HEK293 (cell line): ENCODE measurements around the gene NRBF2.

ENCODE experiments used
- CTCF ChIA-PET: fragments of 350-600 bp; formaldehyde crosslinking; extraction: SDS; loops from one replicate; lab custom pipeline; 2021; ENCODE audit warnings: antibody characterized with exemption; lab: Yijun Ruan, JAX
- POLR2A ChIA-PET: fragments of 300-600 bp; formaldehyde crosslinking; extraction: SDS; loops from one replicate; lab custom pipeline; 2020; ENCODE audit warnings: antibody characterized with exemption, inconsistent platforms; lab: Yijun Ruan, JAX
- H3K27ac ChIP-seq: fragments of 200-500 bp; sonication (Bioruptor generic); 2 replicates; pipeline ENCODE4 v1.5.1; 2014; ENCODE audit warnings: low read depth, low read length, control low read depth, inconsistent platforms; ENCODE audit errors: extremely low read depth
- H3K36me3 ChIP-seq, 2 experiments: fragments of 200-500 bp in 1 of 2; sonication (Bioruptor generic) in 1 of 2; 1 replicate in 1 of 2; 2 replicates in 1 of 2; pipeline ENCODE4 v1.5.1; 2014 to 2017; ENCODE audit warnings: inconsistent platforms in 2 of 2, low read length in 2 of 2; ENCODE audit not compliant: control insufficient read depth in 2 of 2, insufficient read depth in 1 of 2
- H3K4me1 ChIP-seq: fragments of 200-500 bp; sonication (Bioruptor generic); 2 replicates; pipeline ENCODE4 v1.5.1; 2014; ENCODE audit warnings: mild to moderate bottlenecking, low read length, inconsistent platforms; ENCODE audit not compliant: control insufficient read depth, insufficient read depth
- H3K4me3 ChIP-seq: 2 replicates; pipeline ENCODE4 v1.5.1; 2011; ENCODE audit warnings: low read depth, mild to moderate bottlenecking, control low read depth, low read length, moderate library complexity
- H3K9me3 ChIP-seq: fragments of 200-500 bp; sonication (Bioruptor generic); 2 replicates; pipeline ENCODE4 v1.5.1; 2014; ENCODE audit warnings: low read depth, low read length, inconsistent platforms; ENCODE audit not compliant: control insufficient read depth, insufficient read depth
- AEBP2 ChIP-seq: fragments of 450-650 bp; formaldehyde crosslinking; IDR thresholded peaks from 2 replicates; pipeline ENCODE4 v1.5.1; 2016; ENCODE audit warnings: missing biosample characterization, missing genetic modification characterization, borderline replicate concordance
- BCL11B ChIP-seq: fragments of 450-650 bp; formaldehyde crosslinking; IDR thresholded peaks from 2 replicates; pipeline ENCODE4 v1.5.1; 2016; ENCODE audit warnings: low read depth, missing biosample characterization, missing genetic modification characterization
- KLF1 ChIP-seq: fragments of 450-650 bp; formaldehyde crosslinking; IDR thresholded peaks from 2 replicates; pipeline ENCODE4 v1.5.1; 2016; ENCODE audit warnings: missing biosample characterization, missing genetic modification characterization
- OSR2 ChIP-seq: fragments of 450-650 bp; formaldehyde crosslinking; IDR thresholded peaks from 2 replicates; pipeline ENCODE4 v1.5.1; 2016; ENCODE audit warnings: missing biosample characterization, missing genetic modification characterization
- SALL2 ChIP-seq: fragments of 450-650 bp; formaldehyde crosslinking; IDR thresholded peaks from 2 replicates; pipeline ENCODE4 v1.5.0; 2017; ENCODE audit warnings: missing biosample characterization, mild to moderate bottlenecking, missing genetic modification characterization, borderline replicate concordance
- ZBTB26 ChIP-seq: fragments of 450-650 bp; formaldehyde crosslinking; optimal IDR thresholded peaks from 2 replicates; pipeline ENCODE3; 2016; ENCODE audit warnings: missing biosample characterization, mild to moderate bottlenecking, missing genetic modification characterization
- ZBTB44 ChIP-seq: fragments of 450-650 bp; IDR thresholded peaks from 2 replicates; pipeline ENCODE4 v1.5.1; 2018; ENCODE audit warnings: missing biosample characterization, mild to moderate bottlenecking, missing genetic modification characterization
- ZBTB48 ChIP-seq: fragments of 450-650 bp; formaldehyde crosslinking; IDR thresholded peaks from 2 replicates; pipeline ENCODE4 v1.5.1; 2016; ENCODE audit warnings: missing biosample characterization, missing genetic modification characterization
- ZNF18 ChIP-seq: fragments of 450-650 bp; formaldehyde crosslinking; IDR thresholded peaks from 2 replicates; pipeline ENCODE4 v1.5.1; 2016; ENCODE audit warnings: missing biosample characterization, missing genetic modification characterization
- ZNF362 ChIP-seq: fragments of 450-650 bp; formaldehyde crosslinking; IDR thresholded peaks from 2 replicates; pipeline ENCODE4 v1.5.1; 2016; ENCODE audit warnings: missing biosample characterization, missing genetic modification characterization
- ZNF514 ChIP-seq: fragments of 450-650 bp; formaldehyde crosslinking; IDR thresholded peaks from 2 replicates; pipeline ENCODE4 v1.5.1; 2016; ENCODE audit warnings: missing biosample characterization, missing genetic modification characterization
- ZNF518A ChIP-seq: fragments of 450-650 bp; formaldehyde crosslinking; conservative IDR thresholded peaks from 2 replicates; pipeline ENCODE4 v1.5.1; 2016; ENCODE audit warnings: low read depth, missing biosample characterization, missing genetic modification characterization
- ZNF704 ChIP-seq: fragments of 450-650 bp; formaldehyde crosslinking; IDR thresholded peaks from 2 replicates; pipeline ENCODE4 v1.5.1; 2016; ENCODE audit warnings: missing biosample characterization, missing genetic modification characterization
- ZNF747 ChIP-seq: fragments of 450-650 bp; formaldehyde crosslinking; IDR thresholded peaks from 2 replicates; pipeline ENCODE4 v1.5.1; 2016; ENCODE audit warnings: missing biosample characterization, missing genetic modification characterization
- ZNF837 ChIP-seq: fragments of 450-650 bp; formaldehyde crosslinking; IDR thresholded peaks from 2 replicates; pipeline ENCODE4 v1.5.1; 2016; ENCODE audit warnings: missing biosample characterization, missing genetic modification characterization

The NRBF2 gene

GRCh38 chr10:63145782-63146181 is 12.7 kb downstream of the NRBF2 start:
- peaks cover 2 to 4% of the 10 kb centered on the region in 2 experiments; a peak in 2 of 3 replicates for H3K36me3 ChIP-seq
- no peaks in the 10 kb centered on the region for H3K9me3 ChIP-seq
- H3K27ac ChIP-seq, result no peak overlapping the region
- no peaks in the 10 kb centered on the region for H3K4me1 ChIP-seq
- TF ChIP-seq ZBTB26 (tag by site-specific recombination) (no peak), ZBTB48 (tag by site-specific recombination) (no peak), ZNF514 (tag by site-specific recombination) (no peak), KLF1 (tag by site-specific recombination) (no peak), OSR2 (tag by site-specific recombination) (no peak), ZNF837 (tag by site-specific recombination) (no peak), ZNF362 (tag by site-specific recombination) (no peak), BCL11B (no peak), ZNF704 (no peak), ZNF18 (tag by site-specific recombination) (no peak), ZBTB44 (tag by site-specific recombination) (no peak), ZNF747 (tag by site-specific recombination) (no peak), ZNF518A (tag by site-specific recombination) (no peak), AEBP2 (tag by site-specific recombination) (no peak), SALL2 (tag by site-specific recombination) (no peak)
- TF ChIP-seq, all 188 proteins: peak for 0
- POLR2A ChIA-PET, result no interaction called here
- H3K4me3 ChIP-seq, result no peak overlapping the region
- CTCF ChIA-PET, result interaction anchor here (0.5 to 1.1 kb wide), 4 partner anchors 12 to 1248 kb away, joined by 3 to 10 read pairs (median 5); no protein-coding TSS in a partner anchor
